K562 (cell line): Measurements from ENCODE around the gene IGFBPL1. TPM values are rescaled to one million over a fixed set of nuclear protein-coding genes. Genes with fewer than 3 reads are reported as not detected.

Experiments used
- BACH1 ChIP-seq: fragments of 200-800 bp; sonication (Bioruptor generic); IDR thresholded peaks from 2 replicates; pipeline ENCODE4 v1.6.1; 2016; ENCODE audit warnings: missing genetic modification characterization, missing compliant biosample characterization
- CUX1 ChIP-seq: fragments of 200-800 bp; sonication (Bioruptor generic); IDR thresholded peaks from 2 replicates; pipeline ENCODE4 v1.6.1; 2016; ENCODE audit warnings: missing genetic modification characterization, missing compliant biosample characterization
- DPF2 ChIP-seq: fragments of 450-650 bp; IDR thresholded peaks from 2 replicates; pipeline ENCODE4 v1.6.1; 2016
- E2F6 ChIP-seq, 2 experiments: IDR thresholded peaks; 2 replicates each; pipeline ENCODE4 v1.6.1; 2011; ENCODE audit warnings: borderline replicate concordance in 1 of 2, control low read depth in 1 of 2, low read depth in 1 of 2, low read length in 1 of 2, mild to moderate bottlenecking in 1 of 2, mixed read lengths in 1 of 2, moderate library complexity in 1 of 2; ENCODE audit not compliant: insufficient read depth in 1 of 2, insufficient read length in 1 of 2, poor library complexity in 1 of 2, severe bottlenecking in 1 of 2; ENCODE audit errors: extremely low read depth in 1 of 2
- FOSL1 ChIP-seq: fragments of 200-800 bp; sonication (Bioruptor generic); conservative IDR thresholded peaks from 2 replicates; pipeline ENCODE4 v1.6.1; 2016; ENCODE audit warnings: missing genetic modification characterization, missing compliant biosample characterization
- HDAC2 ChIP-seq: fragments of 450-650 bp; IDR thresholded peaks from 2 replicates; pipeline ENCODE4 v1.6.1; 2016; ENCODE audit warnings: mild to moderate bottlenecking
- RREB1 ChIP-seq: fragments of 250-450 bp; sonication (Bioruptor Pico); IDR thresholded peaks from 2 replicates; pipeline ENCODE4 v1.4.0; 2020
- TRIM24 ChIP-seq, 2 experiments: fragments of 450-650 bp; IDR thresholded peaks; 2 replicates each; pipeline ENCODE4 v1.6.1; 2016
- UBTF ChIP-seq, 2 experiments: IDR thresholded peaks; 2 replicates each; pipeline ENCODE4 v1.6.1; 2012; ENCODE audit warnings: improper control_type of control experiment in 2 of 2, low read depth in 2 of 2, low read length in 2 of 2, borderline replicate concordance in 1 of 2
- ZNF175 ChIP-seq: fragments of 200-800 bp; sonication (Bioruptor generic); IDR thresholded peaks from 2 replicates; pipeline ENCODE4 v1.6.1; 2016; ENCODE audit warnings: low read depth, mild to moderate bottlenecking, missing genetic modification characterization, missing compliant biosample characterization
- ZNF316 ChIP-seq: fragments of 450-650 bp; IDR thresholded peaks from 2 replicates; pipeline ENCODE4 v1.6.1; 2016
- ZNF583 ChIP-seq: fragments of 250-450 bp; sonication (Bioruptor Pico); IDR thresholded peaks from 2 replicates; pipeline ENCODE4 v1.4.0; 2020
- polyA plus RNA-seq, 8 experiments: library from polyadenylated mRNA; depleted of rRNA in 4 of 8; stranded (reverse) in 5 of 8; unstranded in 3 of 8; fragments of >200 nt; fragmentation: Nextera tagmentation in 2 of 8; fragmentation: Illumina TruSeq in 1 of 8; extraction: Ambion mirVana in 2 of 8; extraction: Trizol in 1 of 8; gene quantifications; 2 replicates each; pipeline versions ENCODE4 v1.2.1 to v1.2.3, GENCODE V29; 2011 to 2014; ENCODE audit warnings: inconsistent platforms in 1 of 8, missing spikeins in 1 of 8
- total RNA-seq, 7 experiments: library from RNA; depleted of rRNA in 6 of 7; stranded (reverse); fragments of >200 nt in 6 of 7; fragmentation: Illumina TruSeq in 2 of 7; extraction: Trizol in 2 of 7; gene quantifications; 2 replicates each; pipeline versions ENCODE4 v1.2.1 to v1.2.3, GENCODE V29; 2011 to 2021; ENCODE audit warnings: low replicate concordance in 1 of 7

Gene IGFBPL1
- total and polyA plus RNA-seq, 9 of the 15 experiments (the other 6 are each of a cell fraction or from before 2014, with no cell fraction given) = not detected

GRCh38 chr9:38380872-38381534, 43.3 kb downstream of the IGFBPL1 start (continued):
- peak in 1 of 2 experiments; percentile 31 for TF ChIP-seq E2F6 (IDR thresholded peaks at IDR 0.05; ENCODE audit: borderline replicate concordance in 1 of 2, extremely low read depth in 1 of 2, insufficient read depth in 1 of 2, insufficient read length in 1 of 2, low read depth in 1 of 2, low read length in 1 of 2, poor library complexity in 1 of 2, severe bottlenecking in 1 of 2)
- TF ChIP-seq RREB1 (CRISPR knock-in tag) = 0 out of 2 replicates have a peak, but pooled peaks have one; percentile 24
- TF ChIP-seq CUX1 (CRISPR knock-in tag) = peak; percentile 72; the same call in 1 of the 2 replicates
- peak; percentile 88 for TF ChIP-seq ZNF316
- TF ChIP-seq UBTF (IDR thresholded peaks at IDR 0.05; ENCODE audit: borderline replicate concordance in 1 of 2, low read depth in 2 of 2, low read length in 2 of 2) = no peak
- TF ChIP-seq FOSL1 (tag) = 0 out of 2 replicates have a peak, but pooled peaks have one; percentile 29
- TF ChIP-seq ZNF175 (CRISPR knock-in tag) = 0 out of 2 replicates have a peak, but pooled peaks have one; percentile 7
- TF ChIP-seq ZNF583 (CRISPR knock-in tag) = peak; percentile 70; the same call in 1 of the 2 replicates
- TF ChIP-seq HDAC2 = 0 out of 2 replicates have a peak, but pooled peaks have one; percentile 26
- peak; percentile 43; the same call in 1 of the 2 replicates for TF ChIP-seq BACH1 (tag)
- 0 out of 4 replicates have a peak, but pooled peaks of 1 of the 2 experiments have one; percentile 31 for TF ChIP-seq TRIM24 (IDR thresholded peaks at IDR 0.05)
- peak; percentile 59; the same call in 1 of the 2 replicates for TF ChIP-seq DPF2
